ENCODE data around the gene GPR107.

DNA sequence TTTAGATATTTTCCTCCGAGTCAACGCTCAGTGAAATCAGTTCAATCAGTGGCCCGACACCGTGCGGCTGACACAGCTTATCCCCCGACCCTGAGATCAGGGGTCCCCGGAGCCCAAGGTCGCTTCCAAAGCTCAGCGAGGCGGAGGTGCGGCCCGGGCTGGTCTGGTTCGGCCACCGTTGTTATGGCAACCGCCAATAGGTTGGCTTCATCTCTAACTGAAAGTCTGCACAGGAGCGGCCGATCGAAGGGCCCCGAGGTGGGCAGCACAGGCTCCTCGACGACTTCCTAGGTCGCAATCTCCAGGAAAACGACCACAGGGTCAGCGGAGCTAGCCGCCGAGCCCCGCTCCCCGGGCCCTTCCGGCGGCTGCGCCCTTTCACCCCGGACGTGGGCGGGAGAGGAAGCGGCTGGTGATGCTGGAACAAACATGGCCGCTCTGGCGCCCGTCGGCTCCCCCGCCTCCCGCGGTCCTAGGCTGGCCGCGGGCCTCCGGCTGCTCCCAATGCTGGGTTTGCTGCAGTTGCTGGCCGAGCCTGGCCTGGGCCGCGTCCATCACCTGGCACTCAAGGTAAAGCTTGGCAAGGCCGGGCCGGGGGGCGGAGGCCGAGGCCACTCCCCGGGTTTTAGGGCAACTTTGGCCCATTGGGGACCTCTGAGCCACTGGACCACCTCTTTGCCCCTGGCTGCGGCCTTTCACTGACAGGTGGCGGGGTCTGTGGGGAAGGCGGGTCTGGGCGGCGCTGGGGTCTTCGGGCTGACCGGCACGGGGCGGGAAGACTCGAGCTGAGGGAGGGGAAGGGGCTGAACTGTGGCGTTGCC lies at the start of gene GPR107:
- TF ChIP-seq, protein P1, sequence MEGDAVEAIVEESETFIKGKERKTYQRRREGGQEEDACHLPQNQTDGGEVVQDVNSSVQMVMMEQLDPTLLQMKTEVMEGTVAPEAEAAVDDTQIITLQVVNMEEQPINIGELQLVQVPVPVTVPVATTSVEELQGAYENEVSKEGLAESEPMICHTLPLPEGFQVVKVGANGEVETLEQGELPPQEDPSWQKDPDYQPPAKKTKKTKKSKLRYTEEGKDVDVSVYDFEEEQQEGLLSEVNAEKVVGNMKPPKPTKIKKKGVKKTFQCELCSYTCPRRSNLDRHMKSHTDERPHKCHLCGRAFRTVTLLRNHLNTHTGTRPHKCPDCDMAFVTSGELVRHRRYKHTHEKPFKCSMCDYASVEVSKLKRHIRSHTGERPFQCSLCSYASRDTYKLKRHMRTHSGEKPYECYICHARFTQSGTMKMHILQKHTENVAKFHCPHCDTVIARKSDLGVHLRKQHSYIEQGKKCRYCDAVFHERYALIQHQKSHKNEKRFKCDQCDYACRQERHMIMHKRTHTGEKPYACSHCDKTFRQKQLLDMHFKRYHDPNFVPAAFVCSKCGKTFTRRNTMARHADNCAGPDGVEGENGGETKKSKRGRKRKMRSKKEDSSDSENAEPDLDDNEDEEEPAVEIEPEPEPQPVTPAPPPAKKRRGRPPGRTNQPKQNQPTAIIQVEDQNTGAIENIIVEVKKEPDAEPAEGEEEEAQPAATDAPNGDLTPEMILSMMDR (IDR thresholded peaks at IDR 0.05), result no peak
- TF ChIP-seq POLR2A (IDR thresholded peaks at IDR 0.05), result no peak
